Endothelial cell of umbilical vein (primary cell): Measurements from ENCODE around the gene GTF2IRD1. TPM values are rescaled to one million over a fixed set of nuclear protein-coding genes. Genes with fewer than 3 reads are reported as not detected.

ENCODE experiments used
- BruUV-seq: library from RNA; stranded (reverse); fragments of 400-500 nt; replicated peaks from 2 replicates; lab custom pipeline; 2021; lab: Mats Ljungman, UMichigan
- CTCF ChIA-PET: fragments of 300-600, 350-600 bp; sonication (Branson Sonifier 250); formaldehyde crosslinking; loops from one replicate; lab custom pipeline; 2021; ENCODE audit warnings: antibody characterized with exemption, inconsistent platforms; lab: Charles Lee
- POLR2A ChIA-PET: fragments of 300-600, 350-600 bp; sonication (Branson Sonifier 250); formaldehyde crosslinking; loops from one replicate; lab custom pipeline; 2021; ENCODE audit warnings: antibody characterized with exemption, inconsistent platforms; lab: Charles Lee
- DNase-seq: peaks from one replicate; pipeline ENCODE4 v3.0.0-alpha.2; 2011; ENCODE audit warnings: low read depth, low spot score
- FAIRE-seq: peaks from 2 replicates; lab custom pipeline; 2011; peaks lifted over from hg19 to GRCh38; lab: Jason Lieb, UNC
- H2AFZ ChIP-seq: 2 replicates; pipeline ENCODE4 v1.6.0; 2012; ENCODE audit warnings: low read depth, low read length, control low read depth, inconsistent platforms
- H3K27ac ChIP-seq: 2 replicates; pipeline ENCODE4 v1.5.1; 2011; ENCODE audit warnings: low read depth, mild to moderate bottlenecking, control low read depth, low read length, moderate library complexity; ENCODE audit not compliant: insufficient read depth
- H3K27me3 ChIP-seq, 2 experiments: 2 replicates each; pipeline versions ENCODE4 v1.6.0 to v1.6.1; 2011; ENCODE audit warnings: low read length in 2 of 2, mixed read lengths in 1 of 2; ENCODE audit not compliant: control insufficient read depth in 2 of 2, insufficient read depth in 2 of 2
- H3K36me3 ChIP-seq, 2 experiments: 2 replicates in 1 of 2; 3 replicates in 1 of 2; pipeline ENCODE4 v1.5.1; 2011; ENCODE audit warnings: low read length in 2 of 2, mild to moderate bottlenecking in 1 of 2, moderate library complexity in 1 of 2; ENCODE audit not compliant: control insufficient read depth in 2 of 2, insufficient read depth in 2 of 2; ENCODE audit errors: extremely low read depth in 1 of 2
- H3K4me1 ChIP-seq: 3 replicates; pipeline ENCODE4 v1.5.1; 2011; ENCODE audit warnings: mild to moderate bottlenecking, low read length; ENCODE audit not compliant: control insufficient read depth, insufficient read depth; ENCODE audit errors: extremely low read depth
- H3K4me2 ChIP-seq: 2 replicates; pipeline ENCODE4 v1.6.1; 2011; ENCODE audit warnings: low read length, control low read depth, mixed read lengths; ENCODE audit not compliant: insufficient read depth
- H3K4me3 ChIP-seq, 3 experiments: fragments of 200-600 bp in 1 of 3; sonication (generic), shearing (Covaris generic) in 1 of 3; replicated peaks in 1 of 3; 2 replicates each; pipeline ENCODE4 v1.5.1; 2011 to 2016; ENCODE audit warnings: control low read depth in 3 of 3, low read length in 3 of 3, mild to moderate bottlenecking in 2 of 3, inconsistent platforms in 1 of 3, low read depth in 1 of 3, moderate library complexity in 1 of 3; ENCODE audit not compliant: insufficient read depth in 1 of 3
- H3K79me2 ChIP-seq: 2 replicates; pipeline ENCODE4 v1.6.0; 2012; ENCODE audit warnings: low read length, inconsistent platforms; ENCODE audit not compliant: control insufficient read depth, insufficient read depth
- H3K9ac ChIP-seq: replicated peaks from 2 replicates; pipeline ENCODE3; 2011; ENCODE audit warnings: low read length, control low read depth; ENCODE audit not compliant: insufficient read depth; ENCODE audit errors: extremely low read depth
- H3K9me1 ChIP-seq: replicated peaks from 3 replicates; pipeline ENCODE4 v1.6.0; 2011; ENCODE audit warnings: mild to moderate bottlenecking, low read length; ENCODE audit not compliant: control insufficient read depth, insufficient read depth; ENCODE audit errors: extremely low read depth
- H3K9me3 ChIP-seq: replicated peaks from 2 replicates; pipeline ENCODE4 v1.5.1; 2012; ENCODE audit warnings: low read length, inconsistent platforms; ENCODE audit not compliant: control insufficient read depth, insufficient read depth
- H4K20me1 ChIP-seq: replicated peaks from 2 replicates; pipeline ENCODE3; 2011; ENCODE audit warnings: mild to moderate bottlenecking, low read length; ENCODE audit not compliant: control insufficient read depth, insufficient read depth; ENCODE audit errors: extremely low read depth
- EZH2 ChIP-seq: IDR thresholded peaks from 2 replicates; pipeline ENCODE4 v1.6.1; 2012; ENCODE audit warnings: borderline replicate concordance, low read depth, mild to moderate bottlenecking, moderate library complexity, low read length, inconsistent platforms; ENCODE audit not compliant: severe bottlenecking
- FOS ChIP-seq: IDR thresholded peaks from 2 replicates; pipeline ENCODE4 v1.6.1; 2011; ENCODE audit warnings: mild to moderate bottlenecking, low read length, moderate library complexity, borderline replicate concordance; ENCODE audit not compliant: insufficient read depth
- GATA2 ChIP-seq: IDR thresholded peaks from 2 replicates; pipeline ENCODE4 v1.7.0; 2011; ENCODE audit warnings: low read depth, mild to moderate bottlenecking, moderate library complexity, mixed read lengths, low read length; ENCODE audit not compliant: insufficient read length, insufficient read depth
- JUN ChIP-seq: IDR thresholded peaks from 2 replicates; pipeline ENCODE4 v1.6.1; 2011; ENCODE audit warnings: borderline replicate concordance, low read depth; ENCODE audit not compliant: insufficient read length, insufficient read depth
- MAX ChIP-seq: IDR thresholded peaks from 2 replicates; pipeline ENCODE4 v1.6.1; 2011; ENCODE audit not compliant: insufficient read depth, insufficient read length
- MYC ChIP-seq: IDR thresholded peaks from one replicate; pipeline ENCODE4 v1.6.1; 2011; ENCODE audit warnings: mild to moderate bottlenecking, low read depth, low read length
- POLR2A ChIP-seq: IDR thresholded peaks from 2 replicates; pipeline ENCODE4 v1.6.1; 2012; ENCODE audit warnings: low read depth, mild to moderate bottlenecking, control low read depth, low read length
- dilution Hi-C: fragments of 300-500 bp; cut with MboI; formaldehyde crosslinking; loops from one replicate; pipeline ENCODE4 v1.15.0; 2019; ENCODE audit warnings: low sequenced_read_pairs; ENCODE audit not compliant: extremely low pct_ligation_motif_present
- intact Hi-C: fragments of 100-400 bp; cut with micrococcal nuclease; formaldehyde crosslinking; loops from one replicate; pipeline ENCODE4 v1.10.0; 2022
- polyA plus RNA-seq, 4 experiments: library from polyadenylated mRNA; depleted of rRNA in 3 of 4; stranded (reverse) in 3 of 4; unstranded in 1 of 4; fragments of >200 nt; gene quantifications; 2 replicates each; pipeline versions ENCODE4 v1.2.1 to v1.2.3, GENCODE V29; 2011 to 2012; ENCODE audit warnings: missing spikeins in 1 of 4
- total RNA-seq: library from RNA; stranded (reverse); gene quantifications from 2 replicates; pipeline ENCODE4 v1.2.3, GENCODE V29; 2021

Gene GTF2IRD1
- total and polyA plus RNA-seq, 2 donors (not counting 3 experiments of a cell fraction or from before 2014, with no cell fraction given) = 14.2 to 24.2 TPM

- ChIA-PET CTCF (no interaction called here), POLR2A (no interaction called here)
- Histone ChIP-seq H3K27ac (no peak overlapping the region), H3K9me1 (no peaks in the 10 kb centered on the region), H3K36me3 (no peaks in the 10 kb centered on the region), H3K27me3 (no peaks in the 10 kb centered on the region), H3K4me2 (no peak overlapping the region), H3K4me3 (no peak overlapping the region), H3K4me1 (peaks cover 6% of the 10 kb centered on the region), H3K9ac (no peak overlapping the region), H4K20me1 (no peaks in the 10 kb centered on the region), H3K79me2 (peaks cover 7% of the 10 kb centered on the region), H2AFZ (no peak overlapping the region), H3K9me3 (no peaks in the 10 kb centered on the region)
- dilution Hi-C loops (no loop called here), intact Hi-C loops (no loop called here)
- BruUV-seq = no TSS peak
- TF ChIP-seq MYC = no peak
- TF ChIP-seq FOS = no peak
- TF ChIP-seq GATA2 = no peak
- no peak for DNase-seq
- no peak for FAIRE-seq
These were observed 19.4 kb downstream of the GTF2IRD1 start for GRCh38 chr7:74473116-74473515.

- Histone ChIP-seq H3K36me3 (no peaks in the 10 kb centered on the region), H3K79me2 (peaks cover 9% of the 10 kb centered on the region), H2AFZ (no peak overlapping the region), H3K27ac (no peak overlapping the region), H3K4me1 (peaks cover 12% of the 10 kb centered on the region), H3K9me3 (no peaks in the 10 kb centered on the region), H3K9me1 (no peaks in the 10 kb centered on the region), H3K4me2 (no peak overlapping the region), H4K20me1 (no peaks in the 10 kb centered on the region), H3K9ac (no peak overlapping the region), H3K4me3 (no peak overlapping the region), H3K27me3 (no peaks in the 10 kb centered on the region)
- DNase-seq (no peak), FAIRE-seq (no peak)
- ChIA-PET POLR2A (interaction anchor here (0.5 kb wide), 1 partner anchor 318 kb away, joined by 6 read pairs; no protein-coding TSS in a partner anchor), CTCF (no interaction called here)
- TF ChIP-seq FOS (no peak), EZH2 (no peak), MYC (no peak), POLR2A (no peak), JUN (no peak), MAX (no peak)
- dilution Hi-C loops (no loop called here), intact Hi-C loops (no loop called here)
- no TSS peak for BruUV-seq
These were observed 20.7 kb downstream of the GTF2IRD1 start for GRCh38 chr7:74474271-74474865.
